ENCODE data around the gene RCAN1. TPM values are rescaled to one million over a fixed set of nuclear protein-coding genes. Genes with fewer than 3 reads are reported as not detected.

RCAN1 gene
- total RNA-seq, 1 donor from 2014 or later = 197 TPM

DNA sequence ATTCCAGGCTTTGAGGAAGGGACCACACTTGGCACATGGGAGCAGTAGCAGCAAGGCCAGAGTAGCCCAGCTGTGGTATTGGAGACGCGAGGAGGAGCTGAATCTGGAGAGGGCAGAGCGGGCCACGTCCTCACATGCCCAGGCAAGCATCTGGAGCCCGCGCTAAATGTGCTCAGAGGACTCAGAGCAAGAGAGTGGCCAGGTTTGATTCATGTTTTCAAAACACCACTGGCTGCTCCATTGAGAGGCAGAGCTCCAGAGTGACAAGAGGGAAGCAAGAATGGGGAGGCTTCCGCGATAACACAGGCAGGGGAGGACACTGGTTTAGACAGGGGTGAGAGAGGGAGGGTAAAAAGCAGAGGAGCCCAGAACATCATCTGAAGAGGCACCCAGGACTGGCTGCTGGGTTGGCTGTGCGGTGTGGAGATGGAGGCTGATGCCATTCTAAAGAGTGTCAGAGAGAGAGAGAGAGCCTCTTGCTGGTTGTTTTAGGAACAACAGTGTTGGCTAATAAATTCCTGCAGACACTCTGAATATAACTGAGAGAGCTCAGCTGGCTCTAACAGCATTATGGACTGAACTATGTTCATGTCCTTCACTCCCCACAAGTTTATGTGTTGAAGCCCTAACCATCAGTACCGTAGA, 32.3 kb downstream of the RCAN1 start:
- no peaks in the 10 kb centered on the region for H3K27me3 ChIP-seq (ENCODE audit: insufficient read depth, low read length)
- no peak overlapping the region for H2AFZ ChIP-seq (ENCODE audit: low read depth, low read length)
- H3K27ac ChIP-seq (ENCODE audit: low read depth, low read length) = no peak overlapping the region
- H3K9me3 Mint-ChIP-seq (ENCODE audit: unreplicated experiment) = peaks cover 2% of the 10 kb centered on the region
- H3K4me3 ChIP-seq (ENCODE audit: insufficient read depth, low read depth, low read length) = no peak overlapping the region
- H3K4me2 ChIP-seq (ENCODE audit: low read length) = no peak overlapping the region
- H3K27me3 Mint-ChIP-seq (ENCODE audit: low read depth, unreplicated experiment) = no peaks in the 10 kb centered on the region
- H3K36me3 Mint-ChIP-seq (ENCODE audit: low read depth, unreplicated experiment) = peaks cover 5% of the 10 kb centered on the region
- peak overlapping the region; percentile 44 for H3K27ac Mint-ChIP-seq (ENCODE audit: unreplicated experiment)
- TF ChIP-seq CTCF (IDR thresholded peaks at IDR 0.05; ENCODE audit: insufficient read depth, low read depth, low read length) = peak; percentile 60
- TF ChIP-seq EZH2 (IDR thresholded peaks at IDR 0.05; ENCODE audit: insufficient read depth, low read length) = no peak
- H3K4me1 ChIP-seq (ENCODE audit: insufficient read depth, low read length) = peaks cover 7% of the 10 kb centered on the region
- H3K36me3 ChIP-seq (ENCODE audit: insufficient read depth, low read length) = no peaks in the 10 kb centered on the region
- no peaks in the 10 kb centered on the region for H3K9me3 ChIP-seq (ENCODE audit: insufficient read depth, low read depth, low read length)
- no peak overlapping the region for H3K4me3 Mint-ChIP-seq (ENCODE audit: unreplicated experiment)
- no peaks in the 10 kb centered on the region for H4K20me1 ChIP-seq (ENCODE audit: insufficient read depth, low read length)
- DNase-seq (ENCODE audit: low read depth) (peak; percentile 34), FAIRE-seq (peak; percentile 71)
- H3K4me1 Mint-ChIP-seq (ENCODE audit: low read depth, unreplicated experiment) = peaks cover 30% of the 10 kb centered on the region
- H3K9ac ChIP-seq (ENCODE audit: low read length) = no peak overlapping the region
- no peaks in the 10 kb centered on the region for H3K79me2 ChIP-seq (ENCODE audit: insufficient read depth, low read length)

DNA sequence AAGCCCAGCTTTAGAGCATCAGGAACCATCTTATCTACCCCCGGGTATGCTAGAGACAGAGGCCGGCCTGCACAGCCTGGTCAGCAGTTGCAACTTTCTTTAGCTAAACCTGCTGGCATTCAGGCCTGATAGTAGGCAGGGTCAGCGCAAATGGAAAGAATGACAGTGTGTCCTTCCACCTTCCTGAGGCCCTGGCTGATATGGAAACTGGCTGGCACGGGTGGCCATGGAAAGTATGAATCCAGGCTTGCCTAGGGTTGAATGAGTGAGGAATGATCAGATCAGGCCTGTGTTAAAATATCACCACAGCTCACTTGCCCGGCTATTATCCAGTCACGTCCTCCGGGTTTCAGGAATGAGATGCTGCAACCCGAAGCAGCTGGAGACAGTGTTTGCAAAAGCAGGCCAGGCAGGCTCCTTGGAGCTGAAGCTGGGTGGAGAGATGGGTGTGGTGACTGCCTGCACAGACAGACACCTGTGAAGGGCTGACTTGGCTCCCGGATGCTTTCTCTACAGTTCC, 34.7 kb downstream of the RCAN1 start:
- Histone ChIP-seq H3K9me3 (ENCODE audit: insufficient read depth, low read depth, low read length) (no peaks in the 10 kb centered on the region), H3K79me2 (ENCODE audit: insufficient read depth, low read length) (no peaks in the 10 kb centered on the region), H3K36me3 (ENCODE audit: insufficient read depth, low read length) (no peaks in the 10 kb centered on the region), H3K4me1 (ENCODE audit: insufficient read depth, low read length) (peaks cover 7% of the 10 kb centered on the region), H2AFZ (ENCODE audit: low read depth, low read length) (no peak overlapping the region), H3K27ac (ENCODE audit: low read depth, low read length) (no peak overlapping the region), H3K27me3 (ENCODE audit: insufficient read depth, low read length) (no peaks in the 10 kb centered on the region), H4K20me1 (ENCODE audit: insufficient read depth, low read length) (no peaks in the 10 kb centered on the region), H3K9ac (ENCODE audit: low read length) (no peak overlapping the region), H3K4me2 (ENCODE audit: low read length) (no peak overlapping the region), H3K4me3 (ENCODE audit: insufficient read depth, low read depth, low read length) (no peak overlapping the region)
- Mint-ChIP-seq H3K4me3 (ENCODE audit: unreplicated experiment) (no peak overlapping the region), H3K4me1 (ENCODE audit: low read depth, unreplicated experiment) (peaks cover 30% of the 10 kb centered on the region), H3K9me3 (ENCODE audit: unreplicated experiment) (no peaks in the 10 kb centered on the region), H3K36me3 (ENCODE audit: low read depth, unreplicated experiment) (peaks cover 7% of the 10 kb centered on the region), H3K27me3 (ENCODE audit: low read depth, unreplicated experiment) (no peaks in the 10 kb centered on the region), H3K27ac (ENCODE audit: unreplicated experiment) (no peak overlapping the region)
- DNase-seq (ENCODE audit: low read depth) (no peak), FAIRE-seq (no peak)
- TF ChIP-seq EZH2 (IDR thresholded peaks at IDR 0.05; ENCODE audit: insufficient read depth, low read length) (no peak), CTCF (IDR thresholded peaks at IDR 0.05; ENCODE audit: insufficient read depth, low read depth, low read length) (no peak)

DNA sequence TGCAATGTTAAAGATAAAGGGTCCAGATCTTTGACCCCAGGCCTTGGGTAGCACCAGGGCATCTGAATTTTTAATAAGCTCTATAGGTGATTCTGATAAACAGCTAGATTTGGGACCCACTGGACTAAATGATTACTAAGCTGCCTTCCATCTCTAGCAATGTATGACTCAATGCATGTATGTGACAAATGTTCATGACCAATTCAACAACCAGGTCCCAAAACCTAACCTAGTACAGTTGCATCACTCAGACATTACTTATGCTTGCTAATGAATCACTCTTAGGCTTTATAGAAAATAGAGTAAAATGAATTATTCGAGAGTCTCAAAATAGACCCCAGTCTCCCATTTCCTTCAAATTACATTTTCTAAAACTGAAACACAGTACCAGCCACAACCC, 35.5 kb downstream of the RCAN1 start:
- no peak for TF ChIP-seq EZH2 (IDR thresholded peaks at IDR 0.05; ENCODE audit: insufficient read depth, low read length)
- TF ChIP-seq CTCF (IDR thresholded peaks at IDR 0.05; ENCODE audit: insufficient read depth, low read depth, low read length) = no peak
- H3K4me1 ChIP-seq (ENCODE audit: insufficient read depth, low read length) = peaks cover 7% of the 10 kb centered on the region
- H3K4me3 ChIP-seq (ENCODE audit: insufficient read depth, low read depth, low read length) = no peak overlapping the region
- no peaks in the 10 kb centered on the region for H3K9me3 Mint-ChIP-seq (ENCODE audit: unreplicated experiment)
- H3K4me3 Mint-ChIP-seq (ENCODE audit: unreplicated experiment) = no peak overlapping the region
- H3K27ac ChIP-seq (ENCODE audit: low read depth, low read length) = peak overlapping the region; percentile 44
- no peak overlapping the region for H3K27ac Mint-ChIP-seq (ENCODE audit: unreplicated experiment)
- no peaks in the 10 kb centered on the region for H3K9me3 ChIP-seq (ENCODE audit: insufficient read depth, low read depth, low read length)
- DNase-seq (ENCODE audit: low read depth) (peak; percentile 62), FAIRE-seq (peak; percentile 37)
- no peak overlapping the region for H3K4me2 ChIP-seq (ENCODE audit: low read length)
- H3K79me2 ChIP-seq (ENCODE audit: insufficient read depth, low read length) = no peaks in the 10 kb centered on the region
- H3K27me3 ChIP-seq (ENCODE audit: insufficient read depth, low read length) = no peaks in the 10 kb centered on the region
- H3K36me3 ChIP-seq (ENCODE audit: insufficient read depth, low read length) = no peaks in the 10 kb centered on the region
- peaks cover 30% of the 10 kb centered on the region for H3K4me1 Mint-ChIP-seq (ENCODE audit: low read depth, unreplicated experiment)
- H3K9ac ChIP-seq (ENCODE audit: low read length) = no peak overlapping the region
- no peaks in the 10 kb centered on the region for H3K27me3 Mint-ChIP-seq (ENCODE audit: low read depth, unreplicated experiment)
- H4K20me1 ChIP-seq (ENCODE audit: insufficient read depth, low read length) = no peaks in the 10 kb centered on the region
- H2AFZ ChIP-seq (ENCODE audit: low read depth, low read length) = no peak overlapping the region
- peaks cover 7% of the 10 kb centered on the region for H3K36me3 Mint-ChIP-seq (ENCODE audit: low read depth, unreplicated experiment)
